HUES6 (cell line): ENCODE results near the gene GRAMD2B.

ENCODE experiments used
- H3K27ac ChIP-seq: 2 replicates; pipeline ENCODE4 v1.7.0; 2013; ENCODE audit warnings: low read depth, mild to moderate bottlenecking, low read length, inconsistent platforms
- H3K27me3 ChIP-seq: 2 replicates; pipeline ENCODE4 v1.6.1; 2013; ENCODE audit warnings: low read length; ENCODE audit not compliant: control insufficient read depth, insufficient read depth
- H3K36me3 ChIP-seq: 2 replicates; pipeline ENCODE4 v1.6.1; 2013; ENCODE audit warnings: low read length; ENCODE audit not compliant: control insufficient read depth, insufficient read depth
- H3K4me1 ChIP-seq: 2 replicates; pipeline ENCODE4 v1.6.1; 2013; ENCODE audit warnings: low read length; ENCODE audit not compliant: control insufficient read depth, insufficient read depth
- H3K4me3 ChIP-seq: 2 replicates; pipeline ENCODE4 v1.5.1; 2013; ENCODE audit warnings: low read depth, low read length
- H3K9ac ChIP-seq: one replicate; pipeline ENCODE4 v1.6.1; 2013; ENCODE audit warnings: mild to moderate bottlenecking, low read length
- H3K9me3 ChIP-seq: 2 replicates; pipeline ENCODE4 v1.6.1; 2013; ENCODE audit warnings: low read depth, low read length; ENCODE audit not compliant: control insufficient read depth, insufficient read depth

Gene GRAMD2B

GRCh38 chr5:126521130-126521529 is 97.9 kb downstream of the GRAMD2B start:
- Histone ChIP-seq H3K27me3 (no peaks in the 10 kb centered on the region), H3K4me1 (peaks cover 7% of the 10 kb centered on the region), H3K27ac (no peak overlapping the region), H3K9me3 (no peaks in the 10 kb centered on the region), H3K36me3 (no peaks in the 10 kb centered on the region), H3K4me3 (no peak overlapping the region), H3K9ac (no peak overlapping the region)

DNA sequence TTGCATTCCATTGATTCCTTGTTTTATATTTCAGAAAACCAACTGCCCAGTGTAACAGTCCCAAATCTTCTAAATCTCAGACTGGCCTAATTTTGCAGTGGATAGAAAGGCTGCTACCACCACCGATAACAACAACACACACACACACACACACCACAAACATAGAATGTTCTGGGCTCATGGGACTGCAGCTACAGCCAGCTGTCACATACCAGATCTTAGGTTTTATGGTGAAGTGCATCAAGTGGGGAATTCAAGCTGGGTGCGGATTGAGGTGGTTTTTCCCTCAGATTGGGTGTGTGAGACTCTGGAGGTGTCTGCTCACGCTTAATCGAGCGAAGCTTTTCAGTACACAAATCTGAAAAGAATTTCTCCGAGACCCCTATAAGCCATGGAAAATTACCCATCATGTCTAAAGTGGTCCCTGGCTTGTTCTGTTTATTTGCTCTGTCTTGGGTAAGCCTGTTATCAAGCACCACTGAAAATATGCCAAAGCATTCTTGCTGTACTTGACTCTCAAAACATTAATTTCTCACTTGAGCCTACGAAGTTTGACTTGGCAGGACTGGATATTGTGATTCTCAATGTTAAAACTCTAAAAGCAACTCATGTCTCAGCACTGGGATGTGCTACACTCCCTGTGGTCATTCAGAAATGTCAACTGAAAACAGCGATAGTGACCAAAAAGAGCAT is 100.8 kb downstream of the GRAMD2B start:
- no peaks in the 10 kb centered on the region for H3K9me3 ChIP-seq
- H3K27me3 ChIP-seq = no peaks in the 10 kb centered on the region
- H3K36me3 ChIP-seq = no peaks in the 10 kb centered on the region
- H3K4me3 ChIP-seq = no peak overlapping the region
- no peak overlapping the region for H3K9ac ChIP-seq
- no peak overlapping the region for H3K27ac ChIP-seq
- peaks cover 7% of the 10 kb centered on the region for H3K4me1 ChIP-seq

GRCh38 chr5:126525630-126526245 is 102.5 kb downstream of the GRAMD2B start:
- Histone ChIP-seq H3K4me3 (peak overlapping the region; percentile 32; the same call in 1 of the 2 replicates), H3K36me3 (no peaks in the 10 kb centered on the region), H3K9ac (peak overlapping the region; percentile 16), H3K4me1 (no peaks in the 10 kb centered on the region), H3K27ac (no peak overlapping the region), H3K9me3 (no peaks in the 10 kb centered on the region), H3K27me3 (no peaks in the 10 kb centered on the region)

DNA sequence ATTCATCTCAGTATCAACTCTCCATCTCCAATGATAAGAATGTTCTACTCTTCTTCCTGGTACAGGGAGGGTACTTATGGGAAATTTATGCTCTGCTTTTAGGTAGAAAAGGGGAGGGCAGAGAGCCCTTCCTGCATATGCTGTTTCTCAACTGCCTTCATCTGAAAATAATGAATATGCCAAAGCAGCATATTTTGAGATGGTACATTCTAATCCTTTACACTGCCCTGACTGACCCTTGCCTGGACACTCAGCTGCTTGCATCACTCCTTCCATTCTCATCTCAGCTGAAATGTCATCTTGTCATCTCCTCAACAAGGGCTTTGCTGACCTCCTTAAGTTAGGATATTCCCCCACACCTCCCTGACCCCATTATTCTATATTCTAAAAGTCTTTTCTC is 103.3 kb downstream of the GRAMD2B start:
- H3K36me3 ChIP-seq = no peaks in the 10 kb centered on the region
- H3K4me3 ChIP-seq = no peak overlapping the region
- H3K27ac ChIP-seq = no peak overlapping the region
- no peaks in the 10 kb centered on the region for H3K9me3 ChIP-seq
- H3K4me1 ChIP-seq = no peaks in the 10 kb centered on the region
- H3K9ac ChIP-seq = no peak overlapping the region
- no peaks in the 10 kb centered on the region for H3K27me3 ChIP-seq

DNA sequence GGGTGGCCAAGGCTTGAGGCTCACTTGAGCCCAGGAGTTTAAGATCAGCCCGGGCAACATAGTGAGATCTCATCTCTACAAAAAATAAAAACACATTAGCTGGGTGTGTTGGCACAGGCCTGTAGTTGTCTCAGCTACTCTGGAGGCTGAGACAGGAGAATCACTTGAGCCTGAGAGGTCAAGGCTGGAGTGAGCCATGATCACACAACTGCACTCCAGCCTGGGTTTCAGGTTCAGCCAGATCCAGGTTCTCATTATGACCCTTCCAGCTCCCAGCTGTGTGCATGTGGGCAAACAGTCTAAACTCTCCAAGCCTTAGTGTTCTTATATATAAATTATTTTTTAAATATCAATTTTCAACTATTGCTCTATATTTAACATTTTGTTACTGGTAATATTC is 103.9 kb downstream of the GRAMD2B start:
- no peak overlapping the region for H3K9ac ChIP-seq
- no peaks in the 10 kb centered on the region for H3K9me3 ChIP-seq
- no peak overlapping the region for H3K27ac ChIP-seq
- no peak overlapping the region for H3K4me3 ChIP-seq
- H3K27me3 ChIP-seq = no peaks in the 10 kb centered on the region
- no peaks in the 10 kb centered on the region for H3K4me1 ChIP-seq
- H3K36me3 ChIP-seq = no peaks in the 10 kb centered on the region

DNA sequence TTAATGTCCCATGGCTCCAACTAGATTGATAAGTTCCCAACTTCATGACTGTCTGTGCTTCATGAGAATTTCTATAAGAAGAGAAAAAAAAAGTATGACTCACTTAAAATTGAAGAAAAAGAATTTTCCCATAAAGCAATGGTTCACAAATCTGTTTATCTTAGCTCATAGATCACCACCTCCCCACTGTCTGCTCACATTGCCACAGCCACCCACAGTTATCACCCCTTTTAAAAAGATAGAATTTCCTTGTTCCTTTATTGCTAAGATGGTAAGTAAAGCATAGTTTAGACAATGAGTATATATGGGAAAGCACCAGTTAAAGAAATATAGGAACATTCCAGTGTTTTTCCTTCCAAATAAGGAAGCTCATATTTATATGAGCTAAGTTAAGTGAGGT is 104.7 kb downstream of the GRAMD2B start:
- Histone ChIP-seq H3K36me3 (no peaks in the 10 kb centered on the region), H3K27me3 (no peaks in the 10 kb centered on the region), H3K9ac (no peak overlapping the region), H3K4me1 (no peaks in the 10 kb centered on the region), H3K27ac (no peak overlapping the region), H3K9me3 (no peaks in the 10 kb centered on the region), H3K4me3 (no peak overlapping the region)

GRCh38 chr5:126531543-126532120 is 108.4 kb downstream of the GRAMD2B start:
- H3K27ac ChIP-seq = no peak overlapping the region
- H3K36me3 ChIP-seq = no peaks in the 10 kb centered on the region
- H3K27me3 ChIP-seq = no peaks in the 10 kb centered on the region
- H3K4me3 ChIP-seq = no peak overlapping the region
- H3K4me1 ChIP-seq = no peaks in the 10 kb centered on the region
- no peak overlapping the region for H3K9ac ChIP-seq
- 0 out of 2 replicates have a peak, but pooled peaks cover 3% of the 10 kb centered on the region for H3K9me3 ChIP-seq

GRCh38 chr5:126534553-126534952 is 111.3 kb downstream of the GRAMD2B start:
- no peak overlapping the region for H3K27ac ChIP-seq
- no peaks in the 10 kb centered on the region for H3K36me3 ChIP-seq
- H3K27me3 ChIP-seq = no peaks in the 10 kb centered on the region
- H3K4me3 ChIP-seq = no peak overlapping the region
- H3K4me1 ChIP-seq = peaks cover 2% of the 10 kb centered on the region; the same call in 1 of the 2 replicates
- no peak overlapping the region for H3K9ac ChIP-seq
- H3K9me3 ChIP-seq = 0 out of 2 replicates have a peak, but pooled peaks cover 3% of the 10 kb centered on the region

GRCh38 chr5:126535856-126536545 is 112.8 kb downstream of the GRAMD2B start:
- no peak overlapping the region for H3K4me3 ChIP-seq
- no peaks in the 10 kb centered on the region for H3K27me3 ChIP-seq
- H3K36me3 ChIP-seq = no peaks in the 10 kb centered on the region
- no peak overlapping the region for H3K9ac ChIP-seq
- no peak overlapping the region for H3K27ac ChIP-seq
- H3K9me3 ChIP-seq = 0 out of 2 replicates have a peak, but pooled peaks cover 3% of the 10 kb centered on the region
- H3K4me1 ChIP-seq = peaks cover 2% of the 10 kb centered on the region; the same call in 1 of the 2 replicates

DNA sequence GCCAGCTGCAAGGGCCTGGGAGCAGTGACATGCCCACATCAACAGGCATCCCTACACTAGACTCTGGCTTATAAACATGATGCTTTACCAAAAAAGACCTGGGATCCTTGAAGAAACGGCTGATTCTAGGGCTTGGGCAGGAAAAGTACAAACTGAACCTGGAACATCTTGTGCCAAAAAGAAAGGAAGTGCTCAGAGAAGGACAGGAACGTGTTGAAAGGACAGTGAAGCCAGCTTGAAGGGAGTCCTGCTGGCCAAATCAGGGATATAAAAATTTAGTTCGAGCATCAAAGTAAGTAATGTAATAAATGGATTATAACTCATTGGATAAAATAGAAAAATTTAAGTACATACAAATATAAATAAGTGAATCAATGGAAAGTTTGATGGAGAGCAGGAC is 113.7 kb downstream of the GRAMD2B start:
- Histone ChIP-seq H3K9ac (no peak overlapping the region), H3K27me3 (no peaks in the 10 kb centered on the region), H3K27ac (no peak overlapping the region), H3K4me1 (peaks cover 2% of the 10 kb centered on the region; the same call in 1 of the 2 replicates), H3K36me3 (no peaks in the 10 kb centered on the region), H3K9me3 (0 out of 2 replicates have a peak, but pooled peaks cover 3% of the 10 kb centered on the region), H3K4me3 (no peak overlapping the region)
